Erythroblast (primary cell): ENCODE measurements around the gene KLC4.

Experiments
- GATA1 ChIP-seq: IDR thresholded peaks from 2 replicates; pipeline ENCODE4 v1.6.1; 2011; ENCODE audit warnings: low read depth, mild to moderate bottlenecking, control low read depth, low read length, moderate library complexity
- POLR2A ChIP-seq: IDR thresholded peaks from 2 replicates; pipeline ENCODE4 v1.6.1; 2011; ENCODE audit warnings: mild to moderate bottlenecking, low read length

DNA sequence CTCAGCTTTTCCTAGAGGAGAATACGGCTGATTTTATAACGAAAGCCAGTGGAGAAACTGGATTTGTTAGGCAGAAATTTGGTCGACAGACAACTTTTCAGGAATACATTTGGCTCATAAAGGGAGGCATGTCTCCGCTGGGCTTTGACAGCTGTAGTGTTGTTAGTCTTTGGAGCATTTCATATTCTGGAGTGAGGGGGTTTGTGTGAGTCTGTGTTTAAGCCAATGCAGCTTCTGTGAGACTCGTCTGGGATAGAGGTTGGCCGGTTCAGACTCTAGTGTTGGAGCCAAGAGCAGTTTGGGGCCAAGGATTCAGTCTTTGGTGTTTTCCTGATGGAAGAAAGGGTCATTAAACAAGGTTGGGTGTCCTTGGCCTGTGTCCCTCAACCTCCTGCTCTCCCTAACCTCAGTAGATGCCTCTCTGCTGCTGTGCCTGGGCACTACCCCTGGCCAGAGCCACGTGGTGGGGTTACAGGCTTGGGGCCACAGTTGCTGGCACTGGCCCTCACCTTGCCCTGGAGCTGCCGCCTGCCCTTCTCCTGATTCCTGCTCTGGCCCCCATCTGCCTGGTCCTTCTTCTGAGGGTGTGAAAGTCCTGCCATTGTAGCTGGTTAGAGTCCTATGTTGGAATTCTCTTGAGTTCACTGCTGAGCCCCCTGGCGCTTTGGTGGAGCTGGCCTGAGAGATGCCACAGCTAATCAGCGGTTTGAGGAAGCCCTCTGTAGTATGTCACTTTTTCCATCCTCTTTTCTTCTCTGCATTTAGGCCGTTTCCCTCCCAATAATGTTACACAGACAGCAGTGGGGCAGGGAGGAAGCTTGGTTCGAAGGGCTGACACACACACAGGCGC lies 23.6 kb downstream of the KLC4 start:
- no peak for TF ChIP-seq POLR2A
- TF ChIP-seq GATA1: no peak
